Left renal cortex interstitium (tissue), 4 donors: Measurements from ENCODE around the gene NOXO1. TPM values are rescaled to one million over a fixed set of nuclear protein-coding genes. Genes with fewer than 3 reads are reported as not detected.
"Not testable (repeated sequence)": the region's sequence is repeated elsewhere in the genome, so short reads cannot be mapped to it uniquely, and the experiment has no call there.

Source experiments
- DNase-seq, 4 donors: peaks; one replicate each; pipeline ENCODE4 v3.0.0-alpha.2; 2013; ENCODE audit warnings: low read depth in 4 of 4, low spot score in 2 of 4, missing footprints in 1 of 4
- polyA plus RNA-seq, 4 donors: library from polyadenylated mRNA; unstranded; fragments of 120-200 nt; gene quantifications; one replicate each; pipeline ENCODE4 v1.2.1, GENCODE V29; 2013; ENCODE audit not compliant: insufficient read length in 4 of 4

NOXO1 gene
- polyA plus RNA-seq, 4 donors: 0.40 to 2.0 (median 1.1) TPM

DNA sequence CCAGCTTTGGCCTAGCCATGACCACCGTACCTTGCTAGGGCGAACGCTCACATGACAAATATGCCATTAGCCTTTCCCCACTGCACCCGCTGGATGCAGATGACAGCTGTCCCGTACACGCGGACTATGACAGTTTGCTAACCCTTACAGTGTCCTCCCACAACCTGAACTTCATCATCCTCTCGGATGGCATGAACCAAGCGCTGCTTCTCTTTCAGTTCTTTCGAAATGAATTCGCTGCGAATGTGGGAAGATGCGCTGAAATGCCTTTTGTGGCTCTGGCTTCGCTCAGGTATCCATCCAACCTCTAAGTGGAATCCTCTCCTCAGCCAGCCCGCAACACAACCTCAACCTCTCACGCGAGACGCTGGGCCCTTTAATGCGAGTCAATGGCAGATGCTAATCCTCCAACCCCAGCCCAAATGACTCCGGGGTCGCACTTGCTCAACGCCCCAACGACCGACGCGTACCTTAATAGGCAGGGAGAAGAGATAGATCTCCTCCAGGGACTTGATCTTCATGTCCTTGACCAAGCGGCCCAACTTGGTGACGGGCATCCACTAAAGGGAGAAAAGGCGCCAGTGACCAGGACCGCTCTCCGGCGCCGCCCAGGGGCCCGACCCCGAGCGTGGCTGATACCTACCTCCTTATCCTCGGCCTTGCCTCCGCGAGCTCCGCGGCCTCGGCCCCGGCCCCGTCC is 17.3 kb downstream of the NOXO1 start:
- DNase-seq: no peak

DNA sequence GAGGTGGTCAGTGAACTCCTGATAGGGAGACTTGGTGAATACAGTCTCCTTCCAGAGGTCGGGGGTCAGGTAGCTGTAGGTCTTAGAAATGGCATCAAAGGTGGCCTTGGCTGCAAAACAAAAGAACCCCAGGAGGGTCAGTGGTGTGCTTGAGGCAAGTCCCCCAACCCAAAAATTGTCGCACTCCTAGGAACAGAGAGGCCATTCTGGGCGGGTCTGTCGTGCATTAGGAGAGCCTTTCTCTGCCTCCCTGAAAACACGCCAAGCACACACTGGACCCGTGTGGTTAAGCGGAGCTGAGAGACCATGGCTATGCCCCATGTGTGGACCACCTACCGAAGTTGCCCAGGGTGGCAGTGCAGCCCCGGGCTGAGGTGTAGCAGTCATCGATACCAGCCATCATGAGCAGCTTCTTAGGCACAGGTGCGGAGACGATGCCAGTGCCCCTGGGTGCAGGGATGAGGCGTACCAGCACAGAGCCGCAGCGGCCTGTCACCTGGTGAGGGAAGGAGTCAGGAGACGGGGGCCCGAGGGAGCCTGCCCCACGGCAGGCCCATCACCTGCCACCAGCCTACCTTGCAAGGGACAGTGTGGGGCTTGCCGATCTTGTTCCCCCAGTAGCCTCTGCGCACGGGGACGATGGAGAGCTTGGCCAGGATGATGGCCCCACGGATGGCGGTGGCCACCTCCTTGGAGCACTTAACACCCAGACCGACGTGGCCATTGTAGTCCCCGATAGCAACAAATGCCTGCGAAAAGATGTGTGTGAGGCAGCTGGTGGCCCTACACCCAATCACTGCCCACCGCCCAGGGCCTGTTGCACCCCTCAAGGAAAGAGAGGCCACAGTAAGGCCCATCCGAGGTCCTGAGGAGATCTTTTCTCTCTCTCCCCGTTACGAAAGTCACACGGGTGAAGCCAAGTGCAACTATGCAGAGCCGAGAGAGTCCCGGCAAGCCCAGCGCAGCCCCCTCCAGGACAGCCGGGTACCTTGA is 18.8 kb downstream of the NOXO1 start:
- not testable (repeated sequence) for DNase-seq

GRCh38 chr16:1961651-1962067 is 19.6 kb downstream of the NOXO1 start:
- DNase-seq: no peak

DNA sequence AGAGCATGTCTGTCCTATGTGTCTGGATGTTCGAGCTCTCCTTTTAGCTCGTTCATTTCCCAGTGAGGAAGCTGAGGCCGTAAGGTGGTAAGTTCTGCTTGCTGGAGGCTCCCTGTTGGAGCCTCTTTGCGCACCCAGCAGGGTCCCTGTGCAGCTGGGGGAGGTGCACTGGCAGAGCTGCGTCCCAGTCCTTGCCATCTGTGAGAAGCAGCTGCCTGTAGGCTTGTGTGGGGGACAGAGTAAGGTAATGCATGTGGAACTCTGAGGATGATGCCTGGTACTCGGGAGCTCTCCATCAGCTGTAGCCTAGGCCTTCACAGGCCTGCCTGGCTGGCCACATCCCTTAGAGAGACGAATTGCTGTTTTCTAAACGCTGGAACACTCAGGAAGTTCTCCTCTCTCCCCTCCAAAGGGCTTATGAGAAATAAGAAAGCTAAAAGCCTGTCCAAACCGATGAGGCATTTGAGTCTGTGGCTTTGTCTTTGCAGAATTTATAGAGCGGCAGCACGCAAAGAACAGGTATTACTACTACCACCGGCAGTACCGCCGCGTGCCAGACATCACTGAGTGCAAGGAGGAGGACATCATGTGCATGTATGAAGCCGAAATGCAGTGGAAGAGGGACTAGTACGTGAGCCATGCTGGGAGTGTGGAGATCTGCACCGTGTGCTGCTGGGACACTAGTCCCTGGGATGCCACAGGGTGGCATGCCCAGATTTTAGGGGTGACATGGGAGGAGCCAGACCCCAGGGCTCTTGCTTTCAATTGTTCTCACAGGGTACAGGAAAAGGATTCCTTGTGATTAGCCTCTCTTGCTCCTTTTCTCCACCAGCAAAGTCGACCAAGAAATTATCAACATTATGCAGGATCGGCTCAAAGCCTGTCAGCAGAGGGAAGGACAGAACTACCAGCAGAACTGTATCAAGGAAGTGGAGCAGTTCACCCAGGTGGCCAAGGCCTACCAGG is 20.3 kb downstream of the NOXO1 start:
- no peak for DNase-seq

DNA sequence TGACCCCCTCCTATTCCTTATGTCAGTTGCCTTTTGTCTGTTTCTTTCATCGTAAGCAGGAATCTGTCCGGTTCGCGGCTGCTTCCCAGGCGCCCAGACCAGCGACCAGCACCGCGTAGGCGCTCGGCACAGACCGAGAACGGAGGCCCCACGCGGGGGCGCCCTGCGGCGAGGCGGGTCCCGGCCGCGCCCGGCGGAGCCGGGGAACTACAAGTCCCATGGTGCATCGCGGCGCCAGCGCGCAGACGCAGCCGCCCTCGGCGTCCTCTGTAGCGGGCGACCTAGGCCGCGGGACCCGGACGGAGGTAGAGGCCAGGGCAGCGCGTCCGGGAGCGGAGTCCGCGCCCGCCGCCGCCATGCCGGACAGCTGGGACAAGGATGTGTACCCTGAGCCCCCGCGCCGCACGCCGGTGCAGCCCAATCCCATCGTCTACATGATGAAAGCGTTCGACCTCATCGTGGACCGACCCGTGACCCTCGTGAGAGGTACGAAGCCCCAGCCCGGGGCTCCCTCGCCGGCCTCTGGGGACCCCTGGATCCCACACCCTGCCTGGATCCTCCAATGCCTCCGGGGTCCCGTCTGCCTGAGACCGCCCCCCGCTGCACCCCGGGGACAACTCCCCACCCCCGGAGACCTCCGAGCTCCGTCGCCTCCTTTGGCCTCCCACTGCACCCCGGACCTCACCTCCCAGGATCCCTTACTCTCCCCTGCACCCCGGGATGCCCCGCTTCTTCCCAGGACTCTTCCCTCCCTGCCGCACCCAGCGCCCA is 21.8 kb downstream of the NOXO1 start, which contains the start of gene NDUFB10:
NDUFB10 (plus strand) TSS at position 270 of the 771 bp plus-strand sequence; CDS start at position 357, 87 bp downstream.
- peak in 3 of 4 donors; percentile 68 to 78 (median 76) for DNase-seq

DNA sequence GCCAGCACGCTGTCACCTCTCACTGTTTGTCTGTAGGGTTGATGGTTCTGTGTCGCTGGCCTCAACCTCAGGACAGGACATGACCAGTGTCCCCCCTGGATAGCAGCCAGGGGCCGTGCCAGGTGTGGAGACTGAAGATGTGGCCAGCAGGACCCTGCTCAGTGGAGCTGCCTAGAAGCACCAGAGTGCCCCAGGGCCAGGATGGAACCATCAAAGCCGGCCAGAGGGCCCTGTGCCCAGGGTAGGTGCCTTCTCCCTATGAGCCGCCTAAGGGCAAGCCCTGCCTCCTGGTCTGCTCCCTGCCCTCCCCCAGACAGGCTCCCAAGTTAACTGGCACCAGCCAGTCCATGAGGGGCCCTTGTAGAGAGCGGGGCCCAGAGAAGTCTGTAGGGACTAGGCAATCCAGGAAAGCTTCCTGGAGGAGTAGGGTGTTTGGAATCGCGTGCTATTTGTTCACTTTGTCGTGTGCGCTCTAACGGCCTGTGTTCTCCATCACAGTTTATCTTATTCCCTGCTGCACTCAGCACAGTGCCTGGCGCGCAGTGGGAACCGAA is 22.5 kb downstream of the NOXO1 start:
- DNase-seq: no peak

- DNase-seq: not testable (repeated sequence)
These were observed 23.2 kb downstream of the NOXO1 start for GRCh38 chr16:1958143-1958491.

- not testable (repeated sequence) for DNase-seq
These were observed 23.7 kb downstream of the NOXO1 start for GRCh38 chr16:1957434-1958142.

- no peak for DNase-seq
These were observed 27.5 kb downstream of the NOXO1 start for GRCh38 chr16:1953734-1954133.

GRCh38 chr16:1950559-1950958 is 30.7 kb downstream of the NOXO1 start:
- DNase-seq: no peak

GRCh38 chr16:1950047-1950446 is 31.2 kb downstream of the NOXO1 start:
- no peak for DNase-seq

- DNase-seq: no peak
These were observed 31.8 kb downstream of the NOXO1 start for GRCh38 chr16:1949507-1949906.

DNA sequence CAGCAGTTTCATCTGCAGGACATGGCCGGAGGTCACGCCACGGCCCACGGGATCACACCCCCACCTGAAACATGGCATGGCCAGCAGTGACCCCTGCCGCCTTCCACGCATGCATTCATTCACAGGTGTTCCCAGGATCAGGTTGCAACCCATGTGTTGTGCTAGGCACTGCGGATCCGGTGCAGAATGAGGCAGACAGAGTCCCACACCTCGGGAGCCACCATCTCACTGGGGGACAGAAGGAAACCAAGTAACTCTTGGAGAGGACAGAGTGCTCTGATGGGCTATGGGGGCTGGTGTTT is 33.9 kb downstream of the NOXO1 start:
- no peak for DNase-seq

GRCh38 chr16:1946495-1947368 is 34.5 kb downstream of the NOXO1 start:
- DNase-seq: no peak

GRCh38 chr16:1945559-1946391 is 35.5 kb downstream of the NOXO1 start:
- no peak for DNase-seq

DNA sequence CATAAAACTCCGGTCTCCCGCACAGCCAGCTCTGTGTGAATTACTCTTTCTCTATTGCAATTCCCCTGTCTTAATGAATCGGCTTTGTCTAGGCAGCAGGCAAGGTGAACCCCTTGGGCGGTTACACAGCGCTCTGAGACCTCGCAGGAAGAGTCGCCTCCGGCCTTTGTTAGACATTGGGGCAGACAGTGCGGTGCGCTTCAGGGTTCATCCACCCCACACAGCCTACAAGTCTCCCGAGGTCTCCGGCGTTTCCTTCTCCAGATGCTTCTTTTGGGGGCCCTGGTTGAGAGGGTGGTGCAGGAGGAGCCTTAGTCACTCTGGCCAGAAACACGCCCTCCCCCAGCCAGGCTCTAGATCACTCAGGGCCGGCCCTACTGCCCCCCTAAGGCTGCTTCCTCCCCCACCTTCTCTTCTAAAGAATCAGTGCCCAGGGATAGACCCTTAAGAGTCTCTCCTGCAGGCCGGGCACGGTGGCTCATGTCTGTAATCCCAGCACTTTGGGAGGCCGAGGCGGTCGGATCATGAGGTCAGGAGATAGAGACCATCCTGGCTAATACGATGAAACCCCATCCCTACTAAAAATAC is 36.6 kb downstream of the NOXO1 start:
- DNase-seq: no peak
